Choroid plexus epithelial cell (primary cell): ENCODE measurements around the gene PRKAG2.

Experiments
- DNase-seq: peaks from one replicate; pipeline ENCODE4 v3.0.0-alpha.2; 2010; ENCODE audit warnings: low read depth
- H3K4me3 ChIP-seq: 2 replicates; pipeline ENCODE4 v1.5.1; 2011; ENCODE audit warnings: low read depth, mild to moderate bottlenecking, control low read depth, low read length, moderate library complexity
- TF ChIP-seq, protein P1 (sequence below): conservative IDR thresholded peaks from 2 replicates; pipeline ENCODE4 v1.5.1; 2011; ENCODE audit warnings: low read depth, mild to moderate bottlenecking, control low read depth, inconsistent platforms, low read length, moderate library complexity

The PRKAG2 gene

DNA sequence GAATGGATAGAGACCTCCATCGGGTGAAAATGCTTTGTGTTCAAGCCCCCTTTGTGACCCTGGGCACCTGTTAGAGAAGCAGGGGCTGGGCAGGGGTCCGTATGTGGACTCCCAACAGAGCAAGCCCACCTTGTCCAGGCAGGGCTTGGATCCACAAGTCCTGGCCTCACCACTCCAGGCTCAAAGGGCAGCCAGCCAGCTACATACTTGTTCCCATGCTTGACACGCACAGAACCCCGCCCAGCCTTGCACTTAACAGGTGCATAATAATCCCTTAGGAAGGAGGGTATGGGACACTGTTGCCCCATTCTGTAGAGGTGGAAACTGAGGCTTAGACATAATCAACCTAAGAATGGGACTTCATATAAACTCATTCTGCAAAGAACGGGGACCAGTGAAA is 160.6 kb downstream of the PRKAG2 start:
- no peak for DNase-seq
- H3K4me3 ChIP-seq: no peak overlapping the region
- TF ChIP-seq, protein P1, sequence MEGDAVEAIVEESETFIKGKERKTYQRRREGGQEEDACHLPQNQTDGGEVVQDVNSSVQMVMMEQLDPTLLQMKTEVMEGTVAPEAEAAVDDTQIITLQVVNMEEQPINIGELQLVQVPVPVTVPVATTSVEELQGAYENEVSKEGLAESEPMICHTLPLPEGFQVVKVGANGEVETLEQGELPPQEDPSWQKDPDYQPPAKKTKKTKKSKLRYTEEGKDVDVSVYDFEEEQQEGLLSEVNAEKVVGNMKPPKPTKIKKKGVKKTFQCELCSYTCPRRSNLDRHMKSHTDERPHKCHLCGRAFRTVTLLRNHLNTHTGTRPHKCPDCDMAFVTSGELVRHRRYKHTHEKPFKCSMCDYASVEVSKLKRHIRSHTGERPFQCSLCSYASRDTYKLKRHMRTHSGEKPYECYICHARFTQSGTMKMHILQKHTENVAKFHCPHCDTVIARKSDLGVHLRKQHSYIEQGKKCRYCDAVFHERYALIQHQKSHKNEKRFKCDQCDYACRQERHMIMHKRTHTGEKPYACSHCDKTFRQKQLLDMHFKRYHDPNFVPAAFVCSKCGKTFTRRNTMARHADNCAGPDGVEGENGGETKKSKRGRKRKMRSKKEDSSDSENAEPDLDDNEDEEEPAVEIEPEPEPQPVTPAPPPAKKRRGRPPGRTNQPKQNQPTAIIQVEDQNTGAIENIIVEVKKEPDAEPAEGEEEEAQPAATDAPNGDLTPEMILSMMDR: no peak

DNA sequence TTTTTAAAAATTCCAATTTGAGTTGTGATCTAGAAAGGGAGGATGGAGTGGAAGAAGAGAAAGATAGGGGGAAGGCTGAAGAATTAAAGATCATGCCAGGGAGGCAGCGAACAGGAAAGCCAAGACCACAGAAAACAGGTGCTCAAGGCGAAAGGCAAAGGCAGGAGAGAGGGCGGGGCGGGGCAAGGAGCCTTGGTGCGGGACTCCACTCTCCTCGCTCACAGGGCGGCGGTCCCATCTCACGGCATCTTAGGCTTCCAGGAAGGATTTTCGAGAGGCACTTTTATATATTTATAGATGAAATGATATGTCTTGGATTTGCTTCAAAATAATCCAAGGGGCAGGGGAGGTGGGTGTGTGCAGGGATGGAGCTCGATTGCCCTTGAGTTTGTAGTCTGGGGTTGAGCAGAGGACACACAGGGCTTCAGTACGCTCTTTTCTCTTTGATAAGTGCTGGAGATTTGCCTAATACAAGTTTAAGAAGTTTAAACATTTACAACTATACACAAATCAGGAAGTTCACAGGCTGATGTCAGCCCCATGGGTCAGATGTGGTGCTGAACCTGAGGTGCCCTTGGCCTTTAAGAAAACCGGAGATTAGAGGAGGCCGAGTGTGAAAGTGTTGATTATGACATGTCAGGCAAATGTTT is 161.1 kb downstream of the PRKAG2 start:
- no peak for DNase-seq
- TF ChIP-seq, protein P1: no peak
- no peak overlapping the region for H3K4me3 ChIP-seq

DNA sequence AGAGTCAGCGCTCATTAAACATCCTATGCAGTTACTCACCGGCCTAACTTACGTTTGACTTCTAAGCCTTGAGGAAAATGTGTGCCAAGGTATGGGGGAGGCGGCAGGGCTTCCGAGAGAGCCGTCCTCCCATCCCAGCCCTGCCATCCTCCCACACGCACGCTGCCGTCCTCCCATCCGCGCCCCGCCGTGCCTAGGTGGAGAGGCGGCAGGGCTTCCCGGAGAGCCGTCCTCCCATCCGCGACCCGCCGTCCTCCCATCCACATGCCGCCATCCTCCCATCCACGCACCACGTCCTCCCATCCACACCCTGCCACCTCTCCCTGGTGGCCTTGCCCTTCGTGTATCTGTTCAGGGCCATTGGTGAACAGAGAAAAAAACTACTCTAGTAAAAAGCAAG is 162.7 kb downstream of the PRKAG2 start:
- no peak overlapping the region for H3K4me3 ChIP-seq
- TF ChIP-seq, protein P1: no peak
- no peak for DNase-seq

DNA sequence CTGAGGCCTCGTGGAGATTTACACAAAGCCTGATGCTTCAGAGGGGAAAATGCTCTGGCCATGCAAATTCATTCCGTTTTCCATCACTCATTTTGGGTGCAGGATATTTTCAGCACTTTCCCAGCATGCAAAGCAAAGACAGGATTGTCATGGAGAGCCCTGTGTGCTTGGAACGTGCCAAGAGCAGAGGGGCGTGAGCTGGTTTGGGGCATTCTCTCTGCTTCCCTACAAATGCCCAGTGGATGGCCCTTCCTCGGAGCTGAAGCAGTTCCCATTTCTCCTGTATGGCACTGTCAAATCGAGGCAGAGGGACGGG is 164.1 kb downstream of the PRKAG2 start:
- TF ChIP-seq, protein P1: no peak
- DNase-seq: no peak
- H3K4me3 ChIP-seq: no peak overlapping the region

DNA sequence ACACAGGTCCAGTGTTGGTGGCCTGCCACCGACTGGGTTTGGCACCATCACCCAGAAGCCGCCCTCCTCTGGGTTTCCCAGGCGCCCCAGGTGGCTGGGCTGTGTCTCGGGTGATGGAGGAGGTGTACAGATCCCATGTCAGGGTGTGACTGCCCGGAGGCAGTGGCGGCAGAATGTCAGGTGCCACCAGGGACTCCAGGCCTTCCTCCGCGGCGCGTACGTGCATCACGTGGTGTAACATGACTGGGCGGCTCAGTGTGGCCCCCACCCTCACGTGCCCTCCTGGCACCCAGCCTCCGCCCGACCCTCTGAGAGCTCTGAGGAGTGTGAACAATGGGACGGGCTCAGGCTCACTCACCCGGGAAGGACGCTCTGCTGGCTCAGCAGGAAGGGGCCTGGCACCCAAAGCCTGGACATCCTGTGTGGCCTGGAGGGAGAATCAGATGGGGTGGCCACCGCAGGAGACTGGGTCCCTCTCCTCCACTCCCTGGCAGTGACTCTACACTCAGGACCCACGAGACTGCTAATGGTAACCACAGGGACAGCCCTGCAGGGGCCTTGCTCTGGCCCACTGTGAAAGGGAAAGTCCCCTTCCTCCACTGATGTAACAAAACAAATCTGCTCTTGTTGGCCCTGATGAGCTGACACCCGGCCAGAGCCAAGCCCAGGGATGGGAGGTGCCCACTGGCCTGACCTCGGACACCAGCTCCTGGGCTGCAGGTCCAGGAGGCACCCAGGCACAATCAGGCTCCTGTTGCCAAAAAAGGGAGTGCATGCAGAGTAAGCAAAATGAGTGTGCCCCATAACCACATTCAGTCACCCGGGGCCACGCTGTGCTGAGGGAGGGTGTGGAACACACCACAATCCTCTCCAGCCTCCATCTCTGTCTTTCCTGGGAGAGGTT is 164.8 kb downstream of the PRKAG2 start:
- no peak for DNase-seq
- H3K4me3 ChIP-seq: no peak overlapping the region
- TF ChIP-seq, protein P1: no peak

DNA sequence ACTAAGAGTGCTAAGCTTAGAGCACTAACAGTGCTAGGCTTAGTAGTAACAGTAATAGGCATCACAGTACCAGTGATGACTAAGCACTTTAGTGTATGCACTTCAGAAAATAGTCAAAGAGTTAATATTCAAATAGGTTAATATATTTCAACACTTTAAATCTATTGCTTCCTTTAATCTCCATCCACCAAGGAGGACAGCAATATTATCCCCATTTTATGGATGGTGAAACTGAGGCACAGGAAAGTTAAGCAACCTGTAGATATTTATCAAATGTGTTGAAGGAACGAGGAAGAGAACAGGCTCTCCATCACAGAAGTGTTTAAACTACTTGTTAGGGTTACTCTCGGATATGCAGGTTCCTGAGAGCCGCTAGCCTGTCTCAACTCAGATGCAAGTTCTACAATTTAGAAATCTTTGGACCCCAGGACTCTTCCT is 165.5 kb downstream of the PRKAG2 start:
- TF ChIP-seq, protein P1: no peak
- H3K4me3 ChIP-seq: no peak overlapping the region
- DNase-seq: no peak
